ENCODE measurements around the gene YWHAQ.

The YWHAQ gene

DNA sequence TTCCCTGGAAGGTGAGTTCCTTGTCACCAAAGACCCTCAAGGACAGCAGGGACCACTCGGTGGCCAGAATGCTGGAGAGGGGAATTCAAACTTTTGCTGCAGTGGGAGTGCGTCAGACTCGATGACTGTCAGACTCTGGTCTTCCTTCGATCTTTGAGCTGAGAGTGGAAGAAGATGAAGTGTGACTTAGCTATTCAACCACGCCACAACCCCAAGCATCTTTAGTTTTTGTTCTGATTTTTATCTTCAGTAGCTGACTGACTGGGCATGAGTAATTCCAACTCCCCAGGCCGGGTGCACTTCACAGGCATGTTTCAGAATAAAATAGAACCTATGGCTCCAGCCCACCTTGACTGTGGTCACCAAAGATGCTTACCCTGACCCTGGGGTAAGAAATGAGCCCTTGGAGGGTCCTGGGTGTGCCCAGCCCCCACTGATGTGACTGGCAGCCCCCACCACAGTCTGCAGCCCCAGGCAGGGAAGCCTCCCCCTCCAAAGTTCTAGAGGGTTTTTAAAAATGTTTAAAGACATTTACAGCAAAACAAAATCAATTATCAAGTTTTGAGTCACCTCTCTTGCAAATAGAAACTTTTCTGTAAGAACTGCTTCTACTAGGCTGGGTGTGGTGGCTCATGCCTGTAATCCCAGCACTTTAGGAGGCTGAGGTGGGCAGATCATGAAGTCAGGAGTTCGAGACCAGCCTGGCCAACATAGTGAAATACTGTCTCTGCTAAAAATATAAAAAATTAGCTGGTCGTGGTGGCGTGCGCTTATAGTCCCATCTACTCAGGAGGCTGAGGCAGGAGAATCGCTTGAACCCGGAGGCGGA is 24.9 kb upstream of the YWHAQ start:
- DNase-seq (ENCODE audit: low read depth): peak; percentile 88

- no peak for DNase-seq (ENCODE audit: low read depth)
These were observed 23.8 kb upstream of the YWHAQ start for GRCh38 chr2:9654452-9655100.

- peak; percentile 47 for DNase-seq (ENCODE audit: low read depth)
These were observed 22.9 kb upstream of the YWHAQ start for GRCh38 chr2:9653485-9654271.

DNA sequence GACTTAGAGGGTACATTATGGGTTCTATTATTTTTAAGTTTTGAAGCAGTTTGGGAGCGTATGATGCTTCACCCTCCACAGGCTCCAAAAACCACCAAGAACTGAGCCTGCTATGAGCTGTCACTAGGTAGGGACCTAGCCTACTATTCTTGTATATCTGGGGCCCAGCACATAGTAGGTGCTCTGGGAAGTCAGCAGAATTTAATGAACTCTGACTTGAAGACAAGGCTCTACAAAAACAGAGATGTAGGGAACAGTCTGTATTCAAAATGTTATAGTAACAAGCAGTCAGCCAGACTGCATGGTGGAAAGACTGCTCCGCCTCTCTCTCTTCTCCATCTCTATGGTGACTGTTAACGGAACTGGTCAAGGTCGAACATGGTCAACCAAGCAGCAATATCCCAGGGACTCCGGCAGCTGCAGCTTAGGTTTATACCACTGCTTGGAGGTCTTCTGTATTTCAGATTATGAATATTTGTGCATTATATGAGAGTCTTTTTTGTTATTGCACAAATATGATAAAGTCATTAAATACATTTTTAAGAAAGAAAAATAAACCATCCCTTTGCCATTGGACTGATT is 22.2 kb upstream of the YWHAQ start:
- no peak for DNase-seq (ENCODE audit: low read depth)

DNA sequence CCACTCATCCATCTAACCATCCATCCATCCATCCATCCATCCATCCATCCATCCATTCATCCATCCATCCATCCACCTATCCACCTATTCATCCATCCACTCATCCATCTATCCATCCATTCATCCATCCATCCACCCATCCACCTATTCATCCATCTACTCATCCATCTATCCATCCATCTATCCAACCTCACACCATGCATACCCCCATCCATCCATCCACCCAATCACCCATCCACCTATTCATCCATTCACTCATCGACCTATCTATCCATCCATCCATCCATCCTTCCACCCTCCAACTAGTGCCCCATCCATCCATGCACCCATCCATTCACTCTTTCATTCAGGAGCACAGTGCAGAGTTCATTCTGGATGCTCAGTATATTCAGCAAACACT is 21.5 kb upstream of the YWHAQ start:
- no peak for DNase-seq (ENCODE audit: low read depth)

GRCh38 chr2:9650119-9650821 is 19.5 kb upstream of the YWHAQ start:
- no peak for DNase-seq (ENCODE audit: low read depth)

GRCh38 chr2:9649261-9649660 is 18.5 kb upstream of the YWHAQ start:
- no peak for DNase-seq (ENCODE audit: low read depth)

GRCh38 chr2:9648821-9649220 is 18.0 kb upstream of the YWHAQ start:
- DNase-seq (ENCODE audit: low read depth): no peak

GRCh38 chr2:9647884-9648283 is 17.1 kb upstream of the YWHAQ start:
- no peak for DNase-seq (ENCODE audit: low read depth)

- DNase-seq (ENCODE audit: low read depth): no peak
These were observed 15.6 kb upstream of the YWHAQ start for GRCh38 chr2:9646196-9647030.

DNA sequence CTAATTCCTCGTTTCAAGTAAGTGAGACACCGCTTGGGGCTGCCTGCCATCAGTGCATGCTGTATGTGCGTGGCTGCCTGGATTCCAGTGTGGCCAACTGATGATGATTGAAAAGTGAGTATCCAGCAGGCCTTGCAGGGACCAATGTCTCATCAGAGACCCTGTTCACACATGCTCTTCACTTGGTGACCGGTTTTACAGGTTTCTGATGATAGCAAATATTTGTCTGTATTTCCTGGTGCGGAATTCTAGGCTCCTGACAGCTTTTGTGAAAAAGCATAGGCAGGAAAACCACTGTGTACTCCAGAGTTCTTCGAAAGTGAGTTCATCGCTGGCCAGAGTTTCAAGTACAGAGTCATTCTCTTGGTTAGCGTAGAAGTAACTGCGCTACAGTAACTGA is 13.8 kb upstream of the YWHAQ start:
- DNase-seq (ENCODE audit: low read depth): no peak

DNA sequence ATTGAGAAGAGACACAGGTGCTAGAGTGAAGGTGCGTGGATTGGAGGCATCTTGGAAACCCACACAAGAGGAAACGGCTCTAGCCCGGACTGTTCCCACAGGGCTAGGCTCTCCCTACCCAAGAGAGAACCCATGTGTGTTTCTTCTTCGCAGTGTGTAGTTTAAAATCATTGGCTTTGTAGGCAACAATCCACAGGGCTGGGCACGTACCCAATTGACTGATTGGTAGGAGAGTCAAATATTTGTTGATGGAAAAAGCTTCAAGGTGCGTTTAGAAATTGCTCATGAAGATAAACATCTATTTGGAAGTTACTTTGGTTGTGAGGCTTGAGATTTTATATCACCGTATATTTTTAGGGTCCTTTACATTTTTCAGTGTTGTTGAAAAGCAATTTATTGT is 13.2 kb upstream of the YWHAQ start:
- DNase-seq (ENCODE audit: low read depth): no peak

GRCh38 chr2:9641641-9642040 is 10.8 kb upstream of the YWHAQ start:
- DNase-seq (ENCODE audit: low read depth): no peak

DNA sequence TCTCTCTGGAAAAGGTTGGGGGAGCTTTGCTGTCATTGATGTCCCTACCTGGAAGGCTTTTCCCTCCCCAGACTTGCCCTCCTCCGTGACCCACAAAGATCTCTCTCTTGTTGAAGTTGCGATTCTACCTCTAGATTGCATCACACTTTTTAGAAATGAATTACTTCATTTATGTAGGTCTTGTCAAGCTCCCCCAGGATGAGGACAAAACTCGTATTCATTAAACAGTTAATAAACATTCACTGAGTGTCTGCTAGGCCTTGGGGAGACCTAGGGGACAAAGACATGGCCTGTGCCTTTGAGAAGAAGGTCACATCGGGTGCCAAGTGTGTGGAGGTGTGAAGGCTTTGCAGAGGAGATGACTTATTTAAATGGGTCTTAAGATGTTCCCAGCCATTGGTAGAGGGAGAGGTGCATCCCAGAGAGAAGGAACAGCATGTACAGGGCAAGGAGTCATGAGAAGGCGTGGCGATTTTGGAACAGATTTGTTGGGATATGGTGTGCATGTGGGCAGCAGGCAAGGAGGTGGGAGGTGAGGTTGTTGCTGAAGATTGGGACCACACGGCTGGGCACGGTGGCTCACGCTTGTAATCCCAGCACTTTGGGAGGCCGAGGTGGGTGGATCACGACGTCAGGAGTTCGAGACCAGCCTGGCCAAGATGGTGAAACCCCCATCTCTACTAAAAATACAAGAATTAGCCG is 9.8 kb upstream of the YWHAQ start:
- DNase-seq (ENCODE audit: low read depth): no peak

DNA sequence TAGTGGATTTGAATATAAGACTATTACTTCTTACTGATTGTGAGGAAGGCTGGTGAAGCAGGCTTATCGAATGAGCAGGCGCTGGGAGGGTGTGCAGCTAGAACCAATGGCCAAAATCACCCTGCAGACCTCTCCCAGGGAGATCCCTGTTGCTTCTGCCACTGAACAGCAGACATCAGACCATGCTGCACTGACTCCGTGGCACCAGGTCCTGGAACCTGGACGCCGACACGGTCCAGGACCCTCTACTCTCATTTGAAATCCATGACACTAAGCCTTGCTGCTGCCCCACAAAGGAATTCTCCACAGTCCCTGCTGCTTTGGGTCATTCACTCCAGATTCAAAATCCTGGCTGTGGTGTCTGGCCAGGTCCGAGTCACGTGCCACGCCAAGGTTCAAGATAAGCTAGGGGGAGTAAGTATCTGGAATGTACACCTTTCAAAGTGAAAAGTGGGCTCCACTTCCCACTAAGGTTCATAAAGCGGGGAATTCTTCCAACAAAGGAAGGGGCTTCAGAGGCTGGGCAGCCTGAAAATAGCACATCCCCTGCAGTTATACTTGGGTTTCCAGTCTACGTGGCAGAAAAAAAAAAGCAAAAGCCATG is 9.0 kb upstream of the YWHAQ start:
- DNase-seq (ENCODE audit: low read depth): no peak

GRCh38 chr2:9639000-9639602 is 8.3 kb upstream of the YWHAQ start:
- DNase-seq (ENCODE audit: low read depth): no peak

DNA sequence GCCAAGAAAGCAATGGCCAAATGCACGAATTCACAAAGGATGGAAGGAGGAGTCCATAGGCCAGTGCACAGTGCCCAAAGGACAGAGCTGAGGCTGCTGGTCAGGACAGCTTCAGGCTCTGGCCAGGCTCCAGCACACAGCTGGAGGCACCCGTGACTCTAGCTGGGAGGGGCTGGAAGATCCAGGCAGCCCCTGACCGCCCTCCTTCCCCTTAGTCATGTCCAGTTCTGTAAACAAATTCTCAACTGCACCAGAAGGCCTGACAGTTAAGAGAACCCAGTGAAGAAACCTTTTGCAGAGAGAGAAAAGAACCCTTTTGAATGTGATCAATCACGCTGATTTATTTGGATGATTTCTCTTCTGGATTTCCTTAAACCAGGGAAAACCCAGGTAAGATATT is 7.7 kb upstream of the YWHAQ start:
- peak; percentile 94 for DNase-seq (ENCODE audit: low read depth)

DNA sequence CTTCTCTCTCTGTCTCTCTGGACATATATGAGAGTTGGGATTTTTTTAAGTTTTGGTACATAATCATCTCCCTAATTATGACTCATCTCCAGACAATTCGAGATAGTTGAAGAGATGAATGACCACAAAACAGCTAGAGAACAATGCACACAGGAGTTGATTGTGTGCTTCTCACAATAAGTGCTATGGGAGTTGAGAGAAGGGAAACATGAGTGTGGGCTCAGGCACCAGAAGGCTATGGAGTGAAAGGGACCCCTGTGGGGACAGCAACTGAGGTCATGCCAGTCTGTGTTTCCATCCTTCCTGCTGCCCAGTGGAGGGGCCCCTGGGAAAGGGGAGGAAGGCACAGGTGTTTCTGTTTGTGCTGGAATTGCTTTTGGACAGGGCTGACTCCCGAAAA is 6.5 kb upstream of the YWHAQ start:
- DNase-seq (ENCODE audit: low read depth): peak; percentile 71

DNA sequence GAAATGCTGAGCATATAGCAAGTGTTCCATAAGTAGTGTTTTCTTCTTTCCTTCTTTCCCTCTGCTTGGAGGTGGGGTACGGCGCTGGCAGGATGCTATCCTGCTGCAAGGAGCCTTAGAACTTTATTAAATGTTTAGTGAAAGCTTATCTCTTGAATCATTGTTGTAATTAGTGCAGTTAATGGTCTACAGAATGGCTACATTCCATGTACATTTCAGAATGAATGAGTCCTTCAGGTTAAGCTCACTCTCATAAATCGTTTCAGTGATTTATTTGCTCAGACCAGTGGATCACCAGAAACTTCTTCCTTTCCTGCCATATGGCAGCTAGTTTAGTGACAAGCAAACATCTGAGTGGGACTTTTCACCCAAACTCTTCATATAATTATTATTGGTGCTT is 3.3 kb upstream of the YWHAQ start:
- DNase-seq (ENCODE audit: low read depth): no peak
